ENCODE results near the gene PLCG2. TPM values are rescaled to one million over a fixed set of nuclear protein-coding genes. Genes with fewer than 3 reads are reported as not detected.
A peak's percentile ranks its signal among the peaks of the same experiment; 100 is the strongest.

Gene PLCG2
- total RNA-seq, 1 donor from 2014 or later = 9.1 TPM

DNA sequence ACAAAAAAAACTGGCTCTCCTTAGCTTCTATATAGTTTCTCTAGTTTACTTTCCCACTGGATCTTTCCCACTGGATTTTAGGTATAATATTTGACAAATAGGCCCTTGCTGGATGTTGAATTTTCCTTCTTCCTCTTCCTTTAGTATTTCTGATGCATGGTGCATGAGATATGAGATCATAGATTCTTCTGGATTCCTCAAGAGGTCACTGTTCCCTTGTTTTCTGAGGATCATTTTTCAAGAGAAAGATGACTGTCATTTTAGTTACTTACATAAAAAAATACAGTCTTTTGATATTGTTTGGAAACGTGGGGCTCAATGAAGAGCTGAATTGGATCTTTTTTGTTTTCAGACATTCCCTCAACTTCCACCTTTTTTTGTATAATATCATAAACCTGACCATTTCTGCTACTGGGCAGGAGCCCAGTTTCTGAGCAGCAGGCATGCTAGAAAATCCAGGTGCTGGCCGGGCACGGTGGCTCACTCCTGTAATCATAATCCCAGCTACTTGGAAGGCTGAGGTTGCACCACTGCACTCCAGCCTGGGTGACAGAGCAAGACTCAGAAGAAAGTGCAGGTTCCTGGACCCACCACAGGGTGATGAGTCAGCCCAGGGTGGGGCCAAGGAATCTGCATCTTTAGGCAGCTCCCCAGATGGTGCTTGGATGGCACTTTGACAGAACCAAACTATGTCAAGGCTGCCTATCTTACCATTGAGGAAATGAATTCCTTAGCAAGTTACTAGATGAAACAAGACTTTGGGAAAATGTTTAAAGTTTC is 161.9 kb downstream of the PLCG2 start:
- Mint-ChIP-seq H3K27ac (no peak overlapping the region), H3K4me3 (ENCODE audit: low read depth) (no peak overlapping the region), H3K4me1 (ENCODE audit: low read depth) (peaks cover 17% of the 10 kb centered on the region), H3K27me3 (no peaks in the 10 kb centered on the region), H3K36me3 (ENCODE audit: insufficient read depth) (no peaks in the 10 kb centered on the region), H3K9me3 (ENCODE audit: low read depth) (no peaks in the 10 kb centered on the region)
- TF ChIP-seq, protein P1, sequence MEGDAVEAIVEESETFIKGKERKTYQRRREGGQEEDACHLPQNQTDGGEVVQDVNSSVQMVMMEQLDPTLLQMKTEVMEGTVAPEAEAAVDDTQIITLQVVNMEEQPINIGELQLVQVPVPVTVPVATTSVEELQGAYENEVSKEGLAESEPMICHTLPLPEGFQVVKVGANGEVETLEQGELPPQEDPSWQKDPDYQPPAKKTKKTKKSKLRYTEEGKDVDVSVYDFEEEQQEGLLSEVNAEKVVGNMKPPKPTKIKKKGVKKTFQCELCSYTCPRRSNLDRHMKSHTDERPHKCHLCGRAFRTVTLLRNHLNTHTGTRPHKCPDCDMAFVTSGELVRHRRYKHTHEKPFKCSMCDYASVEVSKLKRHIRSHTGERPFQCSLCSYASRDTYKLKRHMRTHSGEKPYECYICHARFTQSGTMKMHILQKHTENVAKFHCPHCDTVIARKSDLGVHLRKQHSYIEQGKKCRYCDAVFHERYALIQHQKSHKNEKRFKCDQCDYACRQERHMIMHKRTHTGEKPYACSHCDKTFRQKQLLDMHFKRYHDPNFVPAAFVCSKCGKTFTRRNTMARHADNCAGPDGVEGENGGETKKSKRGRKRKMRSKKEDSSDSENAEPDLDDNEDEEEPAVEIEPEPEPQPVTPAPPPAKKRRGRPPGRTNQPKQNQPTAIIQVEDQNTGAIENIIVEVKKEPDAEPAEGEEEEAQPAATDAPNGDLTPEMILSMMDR (IDR thresholded peaks at IDR 0.05; ENCODE audit: unreplicated experiment) = peak; percentile 59
- no peak for DNase-seq (ENCODE audit: low spot score, unreplicated experiment)

GRCh38 chr16:81942007-81942601 is 163.0 kb downstream of the PLCG2 start:
- Mint-ChIP-seq H3K9me3 (ENCODE audit: low read depth) (no peaks in the 10 kb centered on the region), H3K36me3 (ENCODE audit: insufficient read depth) (no peaks in the 10 kb centered on the region), H3K27ac (no peak overlapping the region), H3K27me3 (no peaks in the 10 kb centered on the region), H3K4me3 (ENCODE audit: low read depth) (no peak overlapping the region), H3K4me1 (ENCODE audit: low read depth) (peaks cover 17% of the 10 kb centered on the region)
- no peak for DNase-seq (ENCODE audit: low spot score, unreplicated experiment)
- TF ChIP-seq, protein P1 (IDR thresholded peaks at IDR 0.05; ENCODE audit: unreplicated experiment) = no peak

DNA sequence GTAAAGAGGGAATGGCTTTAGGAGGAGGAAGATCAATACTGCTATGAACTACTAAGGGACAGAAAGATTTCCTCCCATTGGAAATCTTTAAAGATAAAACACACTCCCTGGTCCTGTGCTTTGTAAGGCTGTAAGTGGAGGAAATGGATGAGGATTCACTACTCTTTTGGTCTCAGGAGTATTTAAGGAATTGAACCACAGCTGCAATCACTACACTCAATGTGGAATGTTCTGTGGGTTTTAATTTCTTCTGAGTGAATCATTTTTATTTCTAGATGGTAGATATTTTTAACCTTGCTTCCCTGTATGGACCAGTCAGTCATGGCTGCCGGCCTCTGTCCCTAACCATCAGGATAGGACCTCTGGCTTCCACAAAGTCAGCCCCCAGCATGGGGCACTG is 166.6 kb downstream of the PLCG2 start:
- H3K27ac Mint-ChIP-seq = no peak overlapping the region
- no peak for DNase-seq (ENCODE audit: low spot score, unreplicated experiment)
- H3K9me3 Mint-ChIP-seq (ENCODE audit: low read depth) = no peaks in the 10 kb centered on the region
- H3K36me3 Mint-ChIP-seq (ENCODE audit: insufficient read depth) = no peaks in the 10 kb centered on the region
- peaks cover 3% of the 10 kb centered on the region for H3K4me1 Mint-ChIP-seq (ENCODE audit: low read depth)
- TF ChIP-seq, protein P1 (IDR thresholded peaks at IDR 0.05; ENCODE audit: unreplicated experiment) = no peak
- H3K4me3 Mint-ChIP-seq (ENCODE audit: low read depth) = no peak overlapping the region
- no peaks in the 10 kb centered on the region for H3K27me3 Mint-ChIP-seq

DNA sequence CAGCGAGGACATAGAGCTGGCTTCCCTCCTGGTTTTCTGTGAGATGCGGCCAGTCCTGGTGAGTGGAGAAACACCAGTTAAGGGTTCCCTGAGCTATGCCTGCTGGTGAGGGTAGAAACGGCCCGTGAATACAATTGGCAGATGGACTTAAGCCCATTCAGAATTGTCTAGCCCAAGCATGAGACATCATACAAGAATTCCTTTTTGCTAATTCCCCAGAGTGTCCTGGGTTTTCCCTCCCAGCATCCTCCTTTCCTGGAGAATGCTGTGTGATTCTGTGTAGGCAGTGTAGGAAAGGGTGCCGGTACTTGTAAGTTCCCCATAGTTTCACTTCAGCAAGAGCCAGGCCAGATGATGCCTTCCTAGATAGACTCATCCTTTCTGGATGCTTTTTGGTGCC is 167.1 kb downstream of the PLCG2 start:
- Mint-ChIP-seq H3K9me3 (ENCODE audit: low read depth) (no peaks in the 10 kb centered on the region), H3K27ac (no peak overlapping the region), H3K4me1 (ENCODE audit: low read depth) (peaks cover 3% of the 10 kb centered on the region), H3K36me3 (ENCODE audit: insufficient read depth) (no peaks in the 10 kb centered on the region), H3K4me3 (ENCODE audit: low read depth) (no peak overlapping the region), H3K27me3 (no peaks in the 10 kb centered on the region)
- DNase-seq (ENCODE audit: low spot score, unreplicated experiment) = no peak
- TF ChIP-seq, protein P1 (IDR thresholded peaks at IDR 0.05; ENCODE audit: unreplicated experiment) = no peak

DNA sequence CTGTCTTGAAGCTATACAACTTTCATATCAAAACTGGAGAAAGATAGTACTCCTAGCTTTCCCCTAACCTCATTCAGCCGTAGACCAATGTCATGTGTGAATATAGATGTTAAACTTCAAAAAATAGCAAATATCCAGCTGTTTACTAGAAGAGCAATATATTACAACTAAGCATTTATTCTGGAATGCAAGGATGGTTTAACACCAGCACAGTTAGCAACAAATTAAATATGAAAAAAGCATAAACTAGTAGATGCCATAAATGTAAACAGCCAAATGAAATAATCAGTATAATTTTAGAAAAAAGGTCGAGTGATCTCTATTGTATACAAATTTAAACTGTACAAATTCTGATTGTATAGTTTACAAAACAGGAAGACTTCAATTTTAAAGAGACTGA is 172.5 kb downstream of the PLCG2 start:
- DNase-seq (ENCODE audit: low spot score, unreplicated experiment) = no peak
- H3K27me3 Mint-ChIP-seq = no peaks in the 10 kb centered on the region
- no peak overlapping the region for H3K27ac Mint-ChIP-seq
- peaks cover 8% of the 10 kb centered on the region for H3K9me3 Mint-ChIP-seq (ENCODE audit: low read depth)
- H3K36me3 Mint-ChIP-seq (ENCODE audit: insufficient read depth) = no peaks in the 10 kb centered on the region
- H3K4me1 Mint-ChIP-seq (ENCODE audit: low read depth) = no peaks in the 10 kb centered on the region
- no peak overlapping the region for H3K4me3 Mint-ChIP-seq (ENCODE audit: low read depth)
- TF ChIP-seq, protein P1 (IDR thresholded peaks at IDR 0.05; ENCODE audit: unreplicated experiment) = no peak

Data from progenitor cell of endocrine pancreas (in vitro differentiated cells).